Mucosa of descending colon (tissue), 3 donors: ENCODE data around the gene PSAT1. TPM values are rescaled to one million over a fixed set of nuclear protein-coding genes. Genes with fewer than 3 reads are reported as not detected.

Experiments used
- ATAC-seq: fragments of 200-7000 bp; cut with Tn5 transposase; one replicate; pipeline ENCODE4 v1.9.1; 2020; ENCODE audit warnings: mild to moderate bottlenecking, moderate library complexity
- DNase-seq, 3 donors: peaks; one replicate each; pipeline ENCODE4 v3.0.0-alpha.2; 2020
- H3K36me3 ChIP-seq: fragments of 200-600 bp; one replicate; pipeline ENCODE4 v1.8.0; 2021; ENCODE audit warnings: low read depth, mild to moderate bottlenecking
- H3K4me1 ChIP-seq: fragments of 200-600 bp; one replicate; pipeline ENCODE4 v1.8.0; 2021; ENCODE audit warnings: low read depth, mild to moderate bottlenecking
- H3K4me3 ChIP-seq: fragments of 200-600 bp; one replicate; pipeline ENCODE4 v1.8.0; 2021; ENCODE audit warnings: mild to moderate bottlenecking
- H3K9me3 ChIP-seq: fragments of 200-600 bp; one replicate; pipeline ENCODE4 v1.8.0; 2021; ENCODE audit warnings: mild to moderate bottlenecking
- CTCF ChIP-seq: fragments of 200-600 bp; IDR thresholded peaks from one replicate; pipeline ENCODE4 v1.8.0; 2022; ENCODE audit warnings: antibody characterized with exemption, mild to moderate bottlenecking
- intact Hi-C, 2 donors: fragments of 100-400 bp; cut with DNase I in 1 of 2; cut with micrococcal nuclease in 1 of 2; formaldehyde crosslinking; loops; one replicate each; pipeline versions ENCODE4 v1.11.0 to v1.11.1; 2022; cut with DNase I, micrococcal nuclease
- total RNA-seq, 3 donors: library from RNA; stranded (reverse); fragmentation: NEBNext Ultra II Directional in 2 of 3; extraction: Animal tissue kit (Norgen Biotek cat#: 25700) in 2 of 3; gene quantifications; one replicate each; pipeline versions ENCODE4 v1.2.1 to v1.2.4, GENCODE V29; 2021 to 2023
- donor health status: DM: no; HTN: no; CAD: no; lungs with moderate emphysema.
- donor health status: DM: no; HTN: no; CAD: no.
- donor health status: DM: no; HTN: yes; CAD: no.

The PSAT1 gene
- total RNA-seq, 3 donors from 2014 or later: 1.2 to 7.2 (median 3.4) TPM

- H3K9me3 ChIP-seq: no peaks in the 10 kb centered on the region
- H3K4me1 ChIP-seq: no peaks in the 10 kb centered on the region
- intact Hi-C loops: no loop called here
- ATAC-seq: no peak
- no peaks in the 10 kb centered on the region for H3K36me3 ChIP-seq
- no peak for DNase-seq
- TF ChIP-seq CTCF: no peak
- H3K4me3 ChIP-seq: no peak overlapping the region
Observed at GRCh38 chr9:78286946-78287388, 10.0 kb upstream of the PSAT1 start.

- intact Hi-C loops: no loop called here
- DNase-seq (no peak), ATAC-seq (no peak)
- no peaks in the 10 kb centered on the region for H3K4me1 ChIP-seq
- no peaks in the 10 kb centered on the region for H3K9me3 ChIP-seq
- H3K4me3 ChIP-seq: no peak overlapping the region
- no peaks in the 10 kb centered on the region for H3K36me3 ChIP-seq
- no peak for TF ChIP-seq CTCF
Observed at GRCh38 chr9:78288214-78288892, 8.6 kb upstream of the PSAT1 start.

GRCh38 chr9:78289474-78289873, 7.5 kb upstream of the PSAT1 start:
- Histone ChIP-seq H3K36me3 (no peaks in the 10 kb centered on the region), H3K4me3 (no peak overlapping the region), H3K9me3 (no peaks in the 10 kb centered on the region), H3K4me1 (no peaks in the 10 kb centered on the region)
- intact Hi-C loops: no loop called here
- no peak for ATAC-seq
- no peak for TF ChIP-seq CTCF
- no peak for DNase-seq

- TF ChIP-seq CTCF: no peak
- intact Hi-C loops: no loop called here
- no peak for ATAC-seq
Observed at GRCh38 chr9:78291240-78291925, 5.5 kb upstream of the PSAT1 start.

GRCh38 chr9:78292026-78292425, 4.9 kb upstream of the PSAT1 start:
- no peak for ATAC-seq
- intact Hi-C loops: no loop called here
- Histone ChIP-seq H3K9me3 (no peaks in the 10 kb centered on the region), H3K4me1 (peaks cover 4% of the 10 kb centered on the region), H3K4me3 (no peak overlapping the region), H3K36me3 (no peaks in the 10 kb centered on the region)
- DNase-seq: no peak
- TF ChIP-seq CTCF: no peak

More at GRCh38 chr9:78291240-78291925, 5.5 kb upstream of the PSAT1 start:
- no peak for DNase-seq
- no peak overlapping the region for H3K4me3 ChIP-seq
- H3K36me3 ChIP-seq: no peaks in the 10 kb centered on the region
- H3K9me3 ChIP-seq: no peaks in the 10 kb centered on the region
- H3K4me1 ChIP-seq: peaks cover 4% of the 10 kb centered on the region
